IPS-NIHi7 (cell line): ENCODE measurements around the gene BACH2.
"Not testable (repeated sequence)": the region's sequence is repeated elsewhere in the genome, so short reads cannot be mapped to it uniquely, and the experiment has no call there.

Source experiments
- DNase-seq: peaks from one replicate; pipeline ENCODE4 v3.0.0; 2012; ENCODE audit warnings: mixed read lengths; ENCODE audit errors: extremely low spot score

The BACH2 gene

GRCh38 chr6:90296341-90297114 lies at the start of gene BACH2:
Gene BACH2 (minus strand): TSS chr6:90296843. CDS start chr6:90008844, 287,999 bp downstream.
- DNase-seq, result peak; percentile 81

- no peak for DNase-seq
Observed at GRCh38 chr6:90343576-90343975, 46.9 kb upstream of the BACH2 start.

- DNase-seq, result no peak
Observed at GRCh38 chr6:90338409-90338808, 41.8 kb upstream of the BACH2 start.

- DNase-seq, result no peak
Observed at GRCh38 chr6:90336388-90336947, 39.8 kb upstream of the BACH2 start.

- no peak for DNase-seq
Observed at GRCh38 chr6:90333928-90334327, 37.3 kb upstream of the BACH2 start.

- not testable (repeated sequence) for DNase-seq
Observed at GRCh38 chr6:90332978-90333543, 36.4 kb upstream of the BACH2 start.

GRCh38 chr6:90329386-90330077 lies 32.9 kb upstream of the BACH2 start:
- DNase-seq, result peak; percentile 59

- DNase-seq, result no peak
Observed at GRCh38 chr6:90328004-90328403, 31.4 kb upstream of the BACH2 start.

- no peak for DNase-seq
Observed at GRCh38 chr6:90326404-90327057, 29.9 kb upstream of the BACH2 start.

- no peak for DNase-seq
Observed at GRCh38 chr6:90323706-90324105, 27.1 kb upstream of the BACH2 start.

GRCh38 chr6:90322976-90323474 lies 26.4 kb upstream of the BACH2 start:
- DNase-seq, result no peak

GRCh38 chr6:90319979-90320685 lies 23.5 kb upstream of the BACH2 start:
- DNase-seq, result no peak

- DNase-seq, result no peak
Observed at GRCh38 chr6:90319044-90319443, 22.4 kb upstream of the BACH2 start.

GRCh38 chr6:90315986-90316385 lies 19.3 kb upstream of the BACH2 start:
- no peak for DNase-seq

GRCh38 chr6:90315354-90315950 lies 18.8 kb upstream of the BACH2 start:
- no peak for DNase-seq

GRCh38 chr6:90314514-90314913 lies 17.9 kb upstream of the BACH2 start:
- no peak for DNase-seq

- no peak for DNase-seq
Observed at GRCh38 chr6:90311569-90311968, 14.9 kb upstream of the BACH2 start.

GRCh38 chr6:90305800-90306448 lies 9.3 kb upstream of the BACH2 start:
- no peak for DNase-seq

GRCh38 chr6:90304308-90304707 lies 7.7 kb upstream of the BACH2 start:
- no peak for DNase-seq

GRCh38 chr6:90303039-90303438 lies 6.4 kb upstream of the BACH2 start:
- DNase-seq, result no peak
